ENCODE measurements around the gene NTRK3. TPM values are rescaled to one million over a fixed set of nuclear protein-coding genes. Genes with fewer than 3 reads are reported as not detected.

The NTRK3 gene
- total and polyA plus RNA-seq, 12 donors: 0.45 to 5.6 (median 2.3) TPM

- ATAC-seq (no peak), DNase-seq (no peak)
- no peaks in the 10 kb centered on the region for H3K9me3 ChIP-seq
- WGBS, 2 donors: 59 to 63% methylated on average over 5 of the region's 5 CpGs
- TF ChIP-seq, protein P1, sequence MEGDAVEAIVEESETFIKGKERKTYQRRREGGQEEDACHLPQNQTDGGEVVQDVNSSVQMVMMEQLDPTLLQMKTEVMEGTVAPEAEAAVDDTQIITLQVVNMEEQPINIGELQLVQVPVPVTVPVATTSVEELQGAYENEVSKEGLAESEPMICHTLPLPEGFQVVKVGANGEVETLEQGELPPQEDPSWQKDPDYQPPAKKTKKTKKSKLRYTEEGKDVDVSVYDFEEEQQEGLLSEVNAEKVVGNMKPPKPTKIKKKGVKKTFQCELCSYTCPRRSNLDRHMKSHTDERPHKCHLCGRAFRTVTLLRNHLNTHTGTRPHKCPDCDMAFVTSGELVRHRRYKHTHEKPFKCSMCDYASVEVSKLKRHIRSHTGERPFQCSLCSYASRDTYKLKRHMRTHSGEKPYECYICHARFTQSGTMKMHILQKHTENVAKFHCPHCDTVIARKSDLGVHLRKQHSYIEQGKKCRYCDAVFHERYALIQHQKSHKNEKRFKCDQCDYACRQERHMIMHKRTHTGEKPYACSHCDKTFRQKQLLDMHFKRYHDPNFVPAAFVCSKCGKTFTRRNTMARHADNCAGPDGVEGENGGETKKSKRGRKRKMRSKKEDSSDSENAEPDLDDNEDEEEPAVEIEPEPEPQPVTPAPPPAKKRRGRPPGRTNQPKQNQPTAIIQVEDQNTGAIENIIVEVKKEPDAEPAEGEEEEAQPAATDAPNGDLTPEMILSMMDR (IDR thresholded peaks at IDR 0.05): no peak
- H3K36me3 ChIP-seq: no peaks in the 10 kb centered on the region
- H3K27ac ChIP-seq: no peak overlapping the region
- intact Hi-C loops (cut with DNase I): no loop called here
- H3K27me3 ChIP-seq: peaks cover 0 to 3% (median 0%) of the 10 kb centered on the region in 7 donors
- H3K4me3 ChIP-seq: no peak overlapping the region
- H3K4me1 ChIP-seq: no peaks in the 10 kb centered on the region
These were observed 132.3 kb downstream of the NTRK3 start for GRCh38 chr15:88124199-88124598.

DNA sequence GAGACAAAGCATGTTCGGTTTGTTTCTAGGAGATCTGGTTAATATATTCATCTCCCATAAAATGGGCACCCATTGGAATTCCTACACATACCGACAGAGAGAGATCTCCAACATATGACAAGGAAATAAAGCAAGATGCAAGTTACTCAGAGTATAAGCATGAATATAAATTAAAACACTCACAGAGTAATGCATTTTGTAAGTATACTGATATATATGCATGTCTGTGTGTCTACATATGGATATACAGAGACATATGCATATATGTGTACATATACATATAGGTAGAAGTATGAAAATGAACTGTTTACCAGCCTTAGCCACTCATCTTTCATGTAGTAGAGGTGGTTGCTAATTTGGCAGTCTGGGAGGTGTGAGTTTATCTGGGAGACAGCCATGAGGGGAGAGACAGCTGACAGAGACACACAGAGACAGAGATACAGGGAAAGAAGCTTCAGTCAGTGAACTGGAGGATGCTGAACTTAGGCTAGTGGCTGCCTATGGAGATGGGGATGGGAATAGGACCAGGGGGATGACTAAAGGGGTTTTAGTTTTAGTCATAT, 134.5 kb downstream of the NTRK3 start:
- ATAC-seq (no peak), DNase-seq (no peak)
- Histone ChIP-seq H3K27me3 (peaks cover 0 to 10% (median under 1%) of the 10 kb centered on the region in 7 donors), H3K27ac (no peak overlapping the region), H3K4me3 (no peak overlapping the region), H3K36me3 (no peaks in the 10 kb centered on the region), H3K9me3 (no peaks in the 10 kb centered on the region), H3K4me1 (no peaks in the 10 kb centered on the region)
- intact Hi-C loops (cut with DNase I): no loop called here
- 88 to 90% methylated on average over 2 of the region's 2 CpGs for WGBS, 2 donors
- TF ChIP-seq, protein P1 (IDR thresholded peaks at IDR 0.05): no peak

DNA sequence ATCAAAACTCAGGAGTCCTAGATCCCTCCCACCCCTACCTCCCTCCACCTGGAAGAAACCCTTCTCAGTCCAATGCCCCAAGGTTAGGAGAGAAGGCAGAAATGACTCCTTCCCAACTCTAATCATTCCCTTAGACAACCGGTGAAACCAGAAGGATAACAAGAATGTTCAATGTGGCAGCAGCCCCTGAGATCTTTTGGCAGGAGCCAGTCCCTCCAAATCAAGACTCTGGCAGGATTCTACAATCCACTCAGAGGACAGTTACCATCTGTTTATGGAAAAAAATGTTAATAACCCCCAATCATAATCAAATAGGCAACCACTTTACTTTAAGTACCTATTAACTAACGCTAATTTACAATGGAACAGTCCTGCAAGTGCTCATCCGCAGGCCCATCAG, 136.5 kb downstream of the NTRK3 start:
- Histone ChIP-seq H3K4me1 (no peaks in the 10 kb centered on the region), H3K27ac (no peak overlapping the region), H3K36me3 (no peaks in the 10 kb centered on the region), H3K4me3 (no peak overlapping the region), H3K27me3 (peaks cover 0 to 10% (median 3%) of the 10 kb centered on the region in 7 donors), H3K9me3 (no peaks in the 10 kb centered on the region)
- WGBS, 2 donors: 85 to 94% methylated on average over 3 of the region's 3 CpGs
- TF ChIP-seq, protein P1 (IDR thresholded peaks at IDR 0.05): no peak
- ATAC-seq: no peak
- intact Hi-C loops (cut with DNase I): no loop called here
- no peak for DNase-seq

- TF ChIP-seq, protein P1 (IDR thresholded peaks at IDR 0.05): no peak
- H3K4me3 ChIP-seq: no peak overlapping the region
- intact Hi-C loops (cut with DNase I): no loop called here
- no peaks in the 10 kb centered on the region for H3K9me3 ChIP-seq
- no peaks in the 10 kb centered on the region for H3K36me3 ChIP-seq
- DNase-seq (no peak), ATAC-seq (no peak)
- WGBS, 2 donors: 77 to 80% methylated on average over 7 of the region's 7 CpGs
- no peak overlapping the region for H3K27ac ChIP-seq
- H3K4me1 ChIP-seq: no peaks in the 10 kb centered on the region
- peaks cover 0 to 10% (median 3%) of the 10 kb centered on the region in 7 donors for H3K27me3 ChIP-seq
These were observed 137.8 kb downstream of the NTRK3 start for GRCh38 chr15:88118741-88119140.
